HG03108 (cell line): ENCODE measurements around the gene ARSI.

Source experiments
- ATAC-seq: cut with Tn5 transposase; IDR thresholded peaks from one replicate; pipeline ENCODE4 v1.9.1; 2021; ENCODE audit warnings: moderate library complexity; ENCODE audit not compliant: unreplicated experiment

Gene ARSI

DNA sequence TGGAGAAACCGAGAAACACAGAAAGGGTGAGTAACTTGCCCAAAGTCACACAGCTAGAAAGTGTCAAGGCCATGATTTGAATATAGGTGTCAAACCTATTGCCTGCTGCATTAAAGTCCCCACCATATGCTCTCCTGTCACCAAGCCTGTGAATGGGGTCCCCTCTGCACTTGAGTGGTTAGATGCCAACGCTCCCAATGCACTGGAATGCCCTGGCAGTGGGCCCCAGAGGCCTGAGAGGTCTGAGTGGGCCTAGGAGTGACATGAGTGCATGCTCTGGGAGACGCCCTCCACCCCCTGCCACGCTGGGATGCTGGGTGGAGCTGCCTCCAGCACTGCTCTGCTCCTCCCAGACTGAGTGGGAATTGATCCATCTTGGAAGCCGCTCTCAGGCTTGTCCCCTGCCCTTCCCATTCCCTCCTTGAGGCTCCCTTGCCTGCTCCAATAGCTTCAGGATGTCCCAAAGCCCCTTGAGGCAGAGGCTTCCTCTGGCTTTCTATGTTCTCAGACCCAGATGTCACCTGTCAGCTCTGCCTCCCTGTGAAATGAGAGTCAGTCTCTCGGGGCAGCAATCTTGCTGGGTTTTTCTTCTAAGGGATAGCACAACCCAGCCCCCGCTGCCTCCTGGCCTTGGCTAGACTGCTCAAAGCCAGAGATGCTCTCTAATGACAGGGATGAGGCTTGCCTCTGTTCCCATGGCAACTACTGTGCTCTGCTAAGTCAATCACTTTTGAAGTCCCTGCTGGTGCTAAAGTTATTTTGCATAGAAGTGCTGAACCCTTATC is 6.6 kb upstream of the ARSI start:
- ATAC-seq: no peak

DNA sequence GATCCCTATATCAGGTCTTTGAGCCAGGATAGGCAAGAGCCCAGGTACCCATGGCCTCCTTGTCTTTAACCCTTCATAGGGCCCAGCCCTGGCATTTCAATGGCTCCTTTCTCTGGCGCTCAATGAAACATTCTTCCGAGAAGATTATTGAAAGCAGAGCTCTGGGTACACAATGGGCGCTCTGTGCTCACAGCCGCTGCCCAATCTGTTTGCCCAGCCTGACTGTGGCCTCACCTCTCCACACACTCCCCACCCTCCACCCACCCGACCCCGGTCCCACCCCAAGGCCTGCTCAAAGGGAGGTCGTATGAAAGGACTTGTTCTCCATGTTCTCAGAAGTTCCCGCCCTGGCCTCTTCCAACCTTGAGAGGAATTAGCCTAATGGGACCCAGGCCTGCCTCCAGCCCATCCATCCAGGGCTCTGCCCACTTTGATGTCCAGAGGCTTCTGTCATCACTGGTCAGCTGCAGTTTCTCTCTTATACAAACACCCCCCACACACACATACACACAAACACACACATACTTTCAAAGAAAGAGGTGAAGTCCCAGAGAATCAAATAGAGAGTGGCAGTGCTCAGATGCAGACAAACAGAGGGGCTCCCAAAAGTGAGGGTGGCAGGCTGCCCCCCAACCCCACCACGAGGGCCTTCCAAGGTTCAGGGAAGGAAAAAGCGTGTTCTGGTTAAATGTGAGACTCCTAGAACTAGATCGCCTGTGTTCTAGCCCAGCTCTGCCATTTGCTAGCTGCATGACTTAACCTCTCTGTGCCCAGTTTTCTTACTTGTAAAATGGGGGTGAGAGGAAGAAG is 5.1 kb upstream of the ARSI start:
- no peak for ATAC-seq

GRCh38 chr5:150306775-150307174 is 4.1 kb upstream of the ARSI start:
- ATAC-seq: no peak

DNA sequence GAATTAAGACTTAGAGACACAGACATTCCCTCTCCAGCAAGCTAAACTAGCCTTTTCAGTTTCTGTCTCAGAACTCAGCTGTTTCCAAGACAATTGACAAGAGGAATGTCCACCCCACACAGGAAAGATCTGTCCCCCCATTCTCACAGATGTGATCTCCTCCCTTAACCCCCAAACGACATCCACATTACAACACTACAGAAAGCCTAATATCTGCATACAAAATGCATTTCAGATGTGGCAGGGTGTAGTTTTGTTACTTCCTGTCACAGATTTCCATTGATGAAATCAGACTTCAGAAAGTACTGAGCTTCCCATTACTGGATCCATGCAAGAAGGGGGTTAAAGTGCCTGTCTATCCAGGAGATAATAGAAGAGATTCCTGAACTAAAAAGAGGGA is 2.9 kb upstream of the ARSI start:
- ATAC-seq: no peak

GRCh38 chr5:150305095-150305494 is 2.4 kb upstream of the ARSI start:
- ATAC-seq: no peak

DNA sequence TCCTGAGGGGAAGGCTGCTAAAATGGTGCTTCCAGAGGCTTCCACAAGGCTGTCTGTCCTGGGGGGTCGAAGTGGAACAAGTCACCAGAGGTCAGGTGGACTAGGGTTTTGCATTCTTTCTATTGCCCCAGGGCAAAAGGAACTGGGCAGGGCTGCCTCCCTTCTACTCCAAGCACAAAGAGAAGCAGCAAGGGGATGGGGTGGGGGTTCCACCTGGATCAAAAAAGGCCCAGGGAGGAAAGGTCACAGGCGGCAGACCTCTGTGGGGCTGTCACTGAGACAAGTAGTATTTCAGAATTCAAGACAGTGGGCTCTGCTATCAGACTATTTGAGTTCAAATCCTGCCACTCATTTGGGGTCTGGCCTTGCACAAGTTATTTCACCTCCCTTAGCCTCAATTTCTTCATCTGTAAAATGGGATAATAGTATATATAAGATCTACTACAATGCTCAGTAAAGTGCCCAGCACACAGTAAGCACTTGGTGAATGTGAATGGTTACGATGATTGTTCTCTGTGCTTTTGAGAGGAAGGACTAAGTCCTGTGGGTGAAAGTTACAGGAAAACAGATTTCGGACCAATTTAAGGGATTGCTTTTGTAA is 1.9 kb upstream of the ARSI start:
- ATAC-seq: no peak

DNA sequence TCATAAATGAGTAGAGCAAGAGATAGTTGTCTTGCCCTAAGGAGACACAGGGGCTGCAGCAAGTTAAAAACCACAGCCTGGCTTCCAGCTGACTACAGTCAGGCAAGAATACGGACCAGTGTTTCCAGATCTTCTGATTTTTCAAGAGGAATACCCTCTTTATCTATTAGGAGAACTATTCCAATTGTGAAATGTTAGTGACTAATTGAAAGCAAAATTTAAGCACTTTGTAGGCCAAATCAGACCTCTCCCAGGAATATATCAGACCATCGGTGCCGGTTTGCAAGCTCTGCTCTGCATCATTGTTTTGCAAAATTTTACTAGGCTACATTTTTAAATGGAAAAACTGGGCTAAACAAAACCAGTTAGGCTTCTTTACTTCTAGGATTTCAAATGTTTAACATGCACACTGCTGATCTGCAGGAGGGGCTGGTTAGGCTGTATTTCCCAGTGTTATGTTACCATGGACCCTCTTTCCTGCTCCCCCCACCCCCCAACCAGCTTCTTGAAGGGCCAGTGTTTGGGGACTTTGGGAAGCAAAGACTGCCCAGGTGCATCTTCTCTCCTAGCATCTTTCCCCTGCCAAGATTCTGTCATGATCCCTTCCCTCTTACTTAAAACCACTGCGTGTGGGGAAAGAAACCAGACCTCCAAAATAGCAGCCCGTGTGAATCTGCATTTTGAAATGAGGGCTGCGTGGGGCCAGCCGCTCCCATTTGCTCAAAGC is 1.1 kb upstream of the ARSI start:
- ATAC-seq: no peak

DNA sequence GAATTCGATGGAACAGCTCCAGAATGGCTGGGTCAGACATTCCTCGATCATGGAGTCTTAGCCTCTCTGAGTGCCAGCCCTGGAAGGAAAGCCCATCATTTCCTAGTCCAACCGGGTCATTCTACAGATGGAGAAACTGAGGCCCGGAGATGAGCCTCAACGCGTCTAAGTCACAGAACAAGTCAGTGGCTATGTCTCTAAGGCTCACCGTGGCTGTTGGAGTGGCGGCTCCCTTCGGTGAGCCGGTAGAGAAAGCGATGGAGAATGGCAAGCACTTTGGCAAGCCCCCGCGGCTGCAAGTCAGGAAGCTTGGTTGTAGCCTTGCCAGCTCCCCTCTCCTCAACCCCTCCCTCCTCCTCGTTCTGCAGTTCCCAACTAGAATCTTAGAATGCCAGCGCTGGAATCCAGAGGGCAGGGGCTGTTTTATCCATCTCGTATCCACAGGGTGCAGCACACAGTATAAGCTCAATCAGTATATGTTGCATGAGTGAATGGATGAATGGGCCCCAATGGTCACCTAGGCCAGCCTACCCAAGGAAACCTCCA is 438 bp upstream of the ARSI start:
- ATAC-seq: no peak

DNA sequence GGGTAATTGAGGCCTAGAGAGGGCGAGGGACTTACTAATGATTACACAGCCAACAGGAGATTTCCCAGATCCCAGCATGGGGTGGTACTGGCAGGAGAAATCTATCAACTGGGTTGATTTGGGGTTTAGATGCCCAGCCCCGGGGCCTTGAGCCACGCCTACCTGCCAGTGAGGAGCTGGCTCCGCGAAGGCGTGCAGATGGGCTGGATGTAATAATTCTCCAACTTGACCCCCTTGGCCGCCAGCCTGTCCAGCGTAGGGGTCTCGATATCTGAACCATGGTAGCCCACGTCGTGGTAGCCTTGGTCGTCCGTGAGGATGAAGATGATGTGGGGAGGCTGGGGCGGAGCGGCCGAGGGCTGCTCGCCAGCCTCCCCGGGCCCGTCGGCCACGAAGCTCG is 804 bp downstream of the ARSI start:
- no peak for ATAC-seq

- no peak for ATAC-seq
Observed at GRCh38 chr5:150301170-150301505, 1.6 kb downstream of the ARSI start.

DNA sequence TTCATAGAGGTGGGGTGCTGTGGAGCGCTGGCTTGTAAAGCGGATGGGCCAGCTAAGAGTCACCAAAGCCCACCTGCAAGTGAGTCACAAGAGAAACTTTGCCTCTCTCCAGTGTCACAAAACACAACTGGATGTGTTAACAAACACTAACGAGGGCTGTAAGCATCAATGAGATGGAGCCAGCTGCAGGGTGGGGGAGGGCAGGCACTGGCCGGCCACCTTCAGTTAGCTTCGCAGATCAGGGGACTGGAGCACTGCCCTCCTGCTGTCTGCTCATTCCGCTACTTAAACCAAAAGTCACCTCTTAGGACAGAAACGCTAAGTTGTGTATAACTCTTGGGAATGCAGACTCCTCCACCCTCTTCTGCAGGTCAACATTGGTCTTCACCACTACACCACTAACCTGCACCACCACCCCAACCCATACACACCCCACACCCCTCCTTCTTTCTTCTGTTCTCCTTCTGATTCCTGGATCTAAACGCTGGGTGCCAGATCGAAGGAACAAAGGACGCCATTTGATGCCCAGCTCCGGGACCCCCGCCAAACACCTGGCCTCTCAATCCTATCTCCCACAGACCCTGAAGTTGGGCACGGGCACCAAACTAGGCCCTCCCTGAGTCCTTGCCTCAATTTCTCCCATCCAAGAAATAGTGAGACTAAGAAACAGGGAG is 2.1 kb downstream of the ARSI start:
- no peak for ATAC-seq

DNA sequence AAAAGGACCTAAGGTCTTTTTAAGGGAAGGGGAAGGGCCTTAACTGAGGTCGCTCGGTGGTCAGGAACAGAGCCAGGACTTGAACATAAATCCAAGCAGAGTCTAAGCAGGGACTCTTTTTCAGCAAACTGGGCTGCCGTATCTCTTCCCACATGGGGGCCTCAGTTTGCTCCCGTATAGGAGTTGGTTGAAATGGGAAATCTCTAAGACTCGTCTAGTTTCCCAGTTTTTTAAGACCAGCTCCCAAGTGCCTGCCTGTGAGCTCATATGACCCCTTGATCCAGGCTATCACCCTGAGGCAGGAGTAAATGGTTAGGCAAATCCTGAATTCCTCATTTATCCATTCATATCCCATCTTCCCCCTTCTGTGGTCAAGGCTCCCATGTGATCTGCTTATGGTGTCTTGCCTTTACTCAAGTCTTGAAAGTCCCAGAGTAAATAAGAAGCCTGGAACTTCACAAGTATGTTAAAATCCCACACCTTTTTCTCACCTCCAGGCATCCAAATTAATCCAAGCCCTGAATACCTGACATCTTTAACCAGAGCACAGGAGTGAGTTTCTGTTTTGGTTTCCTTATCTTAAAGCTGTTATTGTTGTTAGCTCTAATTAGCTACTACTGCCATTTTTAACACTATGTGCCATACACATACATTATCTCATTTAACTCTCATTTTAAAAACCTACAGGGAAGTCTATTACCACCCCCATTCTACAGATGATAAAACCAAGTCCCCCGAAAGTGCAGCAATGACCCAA is 3.0 kb downstream of the ARSI start:
- no peak for ATAC-seq

GRCh38 chr5:150298701-150299451 is 3.8 kb downstream of the ARSI start:
- no peak for ATAC-seq

DNA sequence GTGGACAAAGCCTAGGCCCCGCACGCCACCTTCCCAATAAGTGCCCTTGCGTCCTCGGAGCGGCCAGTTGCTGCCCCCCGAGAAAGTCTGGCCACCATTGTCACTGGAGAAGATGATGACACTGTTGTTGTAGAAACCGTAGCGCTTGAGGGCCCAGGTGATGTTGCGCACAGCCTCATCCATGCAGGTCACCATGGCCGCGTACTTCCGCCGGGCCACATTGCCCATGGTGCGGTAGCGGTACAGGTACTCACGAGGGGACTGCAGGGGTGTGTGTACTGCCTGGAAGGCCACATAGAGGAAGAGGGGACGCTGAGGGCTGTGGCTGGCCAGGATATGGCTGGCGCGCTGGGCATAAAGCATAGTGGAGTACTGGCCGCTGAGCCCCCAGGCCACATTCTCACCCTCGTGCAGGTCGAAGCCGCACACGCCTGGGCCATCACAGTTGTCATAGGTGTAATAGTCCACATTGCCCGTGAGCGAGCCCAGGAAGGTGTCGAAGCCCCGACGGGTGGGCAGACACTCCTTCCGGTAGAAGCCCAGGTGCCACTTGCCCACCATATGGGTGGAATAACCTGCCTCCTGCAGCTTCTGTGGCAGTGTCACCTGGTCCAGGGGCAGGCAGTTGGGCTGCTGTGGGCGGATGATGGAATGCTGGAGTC is 4.6 kb downstream of the ARSI start:
- no peak for ATAC-seq

GRCh38 chr5:150297236-150297890 is 5.3 kb downstream of the ARSI start:
- no peak for ATAC-seq

DNA sequence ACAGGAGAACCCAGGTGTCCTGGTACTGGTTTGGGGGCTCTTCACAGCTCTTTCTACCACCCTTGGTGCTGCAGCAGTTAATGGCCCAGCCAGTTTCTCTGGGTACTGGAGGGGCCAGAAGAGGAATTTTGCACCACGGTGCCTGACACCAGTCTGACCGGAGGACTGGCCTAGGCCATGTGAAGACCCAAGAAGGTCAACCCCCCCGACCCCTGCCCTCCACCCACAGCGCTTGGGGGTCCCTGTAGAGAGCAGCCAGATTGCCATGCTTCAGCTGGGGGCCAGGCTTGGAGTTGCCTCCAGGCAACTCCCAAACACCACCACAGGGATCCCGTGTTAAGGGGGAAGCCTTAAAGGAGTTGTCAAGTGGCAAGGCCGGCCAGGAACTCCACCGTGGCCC is 6.2 kb downstream of the ARSI start:
- ATAC-seq: no peak

DNA sequence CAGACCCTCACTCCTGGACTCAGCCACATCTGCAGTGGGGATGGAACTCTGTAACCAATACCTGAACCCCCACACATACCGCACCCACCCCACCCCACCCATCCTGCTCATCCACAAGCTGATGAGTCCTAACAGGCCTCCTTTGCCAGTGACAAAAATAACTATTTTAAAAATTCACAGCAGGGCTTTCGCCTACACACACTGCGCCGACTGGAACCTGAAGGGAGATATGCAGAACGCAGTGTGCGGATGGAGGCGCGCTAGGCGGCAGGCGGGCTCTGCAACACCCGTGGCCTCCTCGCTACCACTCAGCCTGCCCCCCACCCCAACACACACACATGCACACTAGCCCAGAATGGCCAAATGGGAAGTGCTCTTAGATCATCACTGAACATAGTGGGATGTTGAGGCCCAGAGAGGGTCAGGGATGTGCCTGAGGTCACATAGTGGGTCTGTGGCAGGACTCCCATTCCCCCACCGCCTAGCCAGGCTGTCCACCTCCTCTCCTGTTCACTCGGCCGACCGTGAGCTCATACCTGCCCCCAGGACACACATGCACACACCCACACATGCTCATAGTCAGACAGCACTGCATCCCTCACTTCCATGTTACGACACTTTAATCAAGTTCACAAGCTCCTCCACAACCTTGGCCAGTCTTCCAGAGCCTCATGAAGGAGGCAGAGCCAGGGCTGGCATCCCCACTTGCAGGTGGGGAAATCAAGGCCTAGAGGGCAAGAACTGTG is 6.8 kb downstream of the ARSI start:
- no peak for ATAC-seq
